Testis (tissue), 3 donors: ENCODE results near the gene ERMARD. TPM values are rescaled to one million over a fixed set of nuclear protein-coding genes. Genes with fewer than 3 reads are reported as not detected.

Experiments
- DNase-seq: peaks from one replicate; pipeline ENCODE4 v3.0.0-alpha.2; 2019
- H3K27ac ChIP-seq, 2 donors: fragments of 200-600 bp; sonication (generic); one replicate each; pipeline ENCODE4 v1.5.1; 2019
- H3K27me3 ChIP-seq: fragments of 200-600 bp; sonication (generic); one replicate; pipeline ENCODE4 v1.5.1; 2019
- H3K36me3 ChIP-seq: fragments of 200-600 bp; sonication (generic); one replicate; pipeline ENCODE4 v1.5.1; 2017; ENCODE audit warnings: low read depth; ENCODE audit errors: missing control alignments
- H3K4me1 ChIP-seq: fragments of 200-600 bp; sonication (generic); one replicate; pipeline ENCODE4 v1.5.1; 2019
- H3K4me3 ChIP-seq, 2 donors: fragments of 200-600 bp; sonication (generic); one replicate each; pipeline ENCODE4 v1.5.1; 2017 to 2019
- H3K9me3 ChIP-seq: fragments of 200-600 bp; sonication (generic); one replicate; pipeline ENCODE4 v1.5.1; 2017
- CTCF ChIP-seq, 3 experiments: fragments of 450-650 bp in 2 of 3; fragments of 200-600 bp in 1 of 3; sonication (generic) in 1 of 3; IDR thresholded peaks; one replicate each; pipeline ENCODE4 v1.5.1; 2016 to 2019; ENCODE audit warnings: antibody characterized with exemption in 3 of 3, mild to moderate bottlenecking in 2 of 3, moderate library complexity in 1 of 3
- POLR2A ChIP-seq: fragments of 450-650 bp; IDR thresholded peaks from one replicate; pipeline ENCODE4 v1.6.1; 2017; ENCODE audit warnings: antibody characterized with exemption, mild to moderate bottlenecking, moderate library complexity
- WGBS, 2 donors: methylation state at CpG; one replicate each; pipeline ENCODE4 v1.1.5; 2018; 5-methylcytosine and 5-hydroxymethylcytosine counted together
- intact Hi-C: fragments of 100-400 bp; cut with DNase I; formaldehyde crosslinking; loops from one replicate; pipeline ENCODE4 v1.15.1; 2023; ENCODE audit warnings: low total_unique reads
- polyA plus RNA-seq: library from polyadenylated mRNA; stranded (reverse); fragments of 350-450 nt; fragmentation: Illumina TruSeq; extraction: RNeasy Lipid Tissue Mini Kit (QIAGEN cat#74804); gene quantifications from one replicate; pipeline ENCODE4 v1.2.3, GENCODE V29; 2014; ENCODE audit warnings: low read depth, low replicate concordance; ENCODE audit not compliant: insufficient read depth
- total RNA-seq, 2 donors: library from RNA; depleted of rRNA; stranded (reverse); fragments of >200 nt; gene quantifications; one replicate each; pipeline ENCODE4 v1.2.3, GENCODE V29; 2016

ERMARD gene
- total and polyA plus RNA-seq, 3 donors from 2014 or later, result 48.3 to 77.6 (median 56.6) TPM

- DNase-seq, result no peak
- H3K27me3 ChIP-seq, result no peaks in the 10 kb centered on the region
- 81 to 91% methylated on average over 3 of the region's 3 CpGs for WGBS, 2 donors
- no peak overlapping the region for H3K27ac ChIP-seq
- no peaks in the 10 kb centered on the region for H3K36me3 ChIP-seq
- no peaks in the 10 kb centered on the region for H3K4me1 ChIP-seq
- TF ChIP-seq POLR2A (no peak), CTCF (IDR thresholded peaks at IDR 0.05) (no peak)
- H3K4me3 ChIP-seq, result no peak overlapping the region
- intact Hi-C loops, result no loop called here
- no peaks in the 10 kb centered on the region for H3K9me3 ChIP-seq
These were observed 65.6 kb downstream of the ERMARD start for GRCh38 chr6:169816975-169817374.

GRCh38 chr6:169820358-169820757 lies 68.9 kb downstream of the ERMARD start:
- no peak overlapping the region for H3K4me3 ChIP-seq
- H3K27ac ChIP-seq, result no peak overlapping the region
- DNase-seq, result no peak
- no peaks in the 10 kb centered on the region for H3K9me3 ChIP-seq
- no peaks in the 10 kb centered on the region for H3K27me3 ChIP-seq
- H3K4me1 ChIP-seq, result no peaks in the 10 kb centered on the region
- no peaks in the 10 kb centered on the region for H3K36me3 ChIP-seq
- intact Hi-C loops, result loop anchor here (10.0 kb wide), 1 partner anchor 704 kb away; no protein-coding TSS in a partner anchor
- WGBS, 2 donors, result 76 to 93% methylated on average over 2 of the region's 2 CpGs
- TF ChIP-seq CTCF (IDR thresholded peaks at IDR 0.05), result no peak
- no peak for TF ChIP-seq POLR2A

- 85 to 96% methylated on average over 7 to 9 of the region's 9 CpGs for WGBS, 2 donors
These were observed 72.6 kb downstream of the ERMARD start for GRCh38 chr6:169824021-169824420.

GRCh38 chr6:169824848-169825557 lies 73.6 kb downstream of the ERMARD start:
- intact Hi-C loops, result loop anchor here (10.0 kb wide), 1 partner anchor 700 kb away; no protein-coding TSS in a partner anchor
- 90 to 95% methylated on average over 14 to 15 of the region's 15 CpGs for WGBS, 2 donors

More at GRCh38 chr6:169824021-169824420, 72.6 kb downstream of the ERMARD start:
- intact Hi-C loops, result loop anchor here (10.0 kb wide), 1 partner anchor 701 kb away; no protein-coding TSS in a partner anchor
- Histone ChIP-seq H3K27me3 (no peaks in the 10 kb centered on the region), H3K36me3 (no peaks in the 10 kb centered on the region), H3K27ac (no peak overlapping the region), H3K4me1 (no peaks in the 10 kb centered on the region), H3K9me3 (no peaks in the 10 kb centered on the region), H3K4me3 (no peak overlapping the region)
- peak; percentile 1 for DNase-seq
- TF ChIP-seq POLR2A (no peak), CTCF (IDR thresholded peaks at IDR 0.05) (no peak)

More at GRCh38 chr6:169824848-169825557, 73.6 kb downstream of the ERMARD start:
- H3K9me3 ChIP-seq, result no peaks in the 10 kb centered on the region
- H3K4me1 ChIP-seq, result no peaks in the 10 kb centered on the region
- TF ChIP-seq CTCF (IDR thresholded peaks at IDR 0.05), result no peak
- no peak for TF ChIP-seq POLR2A
- no peak overlapping the region for H3K4me3 ChIP-seq
- no peaks in the 10 kb centered on the region for H3K36me3 ChIP-seq
- H3K27me3 ChIP-seq, result no peaks in the 10 kb centered on the region
- peak; percentile 1 for DNase-seq
- H3K27ac ChIP-seq, result no peak overlapping the region
